IPS DF 6.9 (cell line): ENCODE data around the gene CC2D1B.

Experiments used
- DNase-seq: peaks from one replicate; pipeline ENCODE4 v3.0.0-alpha.2; 2013; ENCODE audit warnings: low read depth, low spot score
- H3K27ac ChIP-seq: one replicate; pipeline ENCODE4 v1.5.1; 2013; ENCODE audit warnings: low read length, control low read depth
- H3K27me3 ChIP-seq: 2 replicates; pipeline ENCODE4 v1.6.1; 2013; ENCODE audit warnings: mild to moderate bottlenecking, low read length; ENCODE audit not compliant: control insufficient read depth, insufficient read depth
- H3K36me3 ChIP-seq: 2 replicates; pipeline ENCODE4 v1.6.1; 2013; ENCODE audit warnings: low read length; ENCODE audit not compliant: control insufficient read depth, insufficient read depth
- H3K4me1 ChIP-seq: 2 replicates; pipeline ENCODE4 v1.6.1; 2013; ENCODE audit warnings: low read length; ENCODE audit not compliant: control insufficient read depth, insufficient read depth
- H3K4me3 ChIP-seq: 2 replicates; pipeline ENCODE4 v1.5.1; 2013; ENCODE audit warnings: mild to moderate bottlenecking, low read length
- H3K9me3 ChIP-seq: 2 replicates; pipeline ENCODE4 v1.6.1; 2013; ENCODE audit warnings: low read length, inconsistent platforms; ENCODE audit not compliant: control insufficient read depth, insufficient read depth
- WGBS: extraction: QIAGEN DNeasy Blood & Tissue Kit; methylation state at CpG from one replicate; pipeline ENCODE4 v1.1.7; 2013; ENCODE audit warnings: mixed read lengths, missing lambda C conversion rate; ENCODE audit not compliant: insufficient read length, insufficient coverage; 5-methylcytosine and 5-hydroxymethylcytosine counted together

Gene CC2D1B

DNA sequence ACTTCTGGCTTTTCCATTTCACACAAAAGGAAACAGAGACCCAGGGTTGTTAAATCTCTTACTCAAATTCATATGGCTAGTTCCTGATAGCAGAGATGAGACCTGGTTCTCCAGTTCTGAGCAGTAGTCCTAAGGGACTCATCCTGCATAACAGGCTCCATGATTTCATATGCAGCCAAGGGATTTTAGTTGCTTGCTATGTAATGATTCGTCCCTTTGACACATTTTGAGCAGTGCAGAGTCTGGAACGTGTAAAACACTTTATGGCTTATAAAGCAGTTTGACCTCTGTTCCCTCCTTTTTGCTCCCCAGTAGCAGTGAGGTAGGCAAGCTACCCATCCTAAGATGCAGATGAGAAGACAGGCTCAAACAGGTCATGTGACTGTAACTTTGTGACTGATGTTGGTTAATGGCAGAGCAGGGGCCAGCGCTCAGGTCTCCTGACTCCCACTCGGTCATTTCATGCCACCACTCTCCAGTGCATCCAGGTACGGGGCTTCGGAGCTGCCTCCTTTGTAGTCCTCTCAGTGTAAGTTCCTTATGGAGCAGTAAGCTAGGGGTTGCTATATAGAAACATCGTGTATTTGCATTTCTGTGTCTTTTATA, 24.2 kb downstream of the CC2D1B start:
- Histone ChIP-seq H3K9me3 (no peaks in the 10 kb centered on the region), H3K27me3 (no peaks in the 10 kb centered on the region), H3K36me3 (no peaks in the 10 kb centered on the region), H3K4me3 (no peak overlapping the region), H3K4me1 (no peaks in the 10 kb centered on the region), H3K27ac (no peak overlapping the region)
- no CpG with 5 or more reads among the region's 7 CpGs for WGBS
- no peak for DNase-seq

DNA sequence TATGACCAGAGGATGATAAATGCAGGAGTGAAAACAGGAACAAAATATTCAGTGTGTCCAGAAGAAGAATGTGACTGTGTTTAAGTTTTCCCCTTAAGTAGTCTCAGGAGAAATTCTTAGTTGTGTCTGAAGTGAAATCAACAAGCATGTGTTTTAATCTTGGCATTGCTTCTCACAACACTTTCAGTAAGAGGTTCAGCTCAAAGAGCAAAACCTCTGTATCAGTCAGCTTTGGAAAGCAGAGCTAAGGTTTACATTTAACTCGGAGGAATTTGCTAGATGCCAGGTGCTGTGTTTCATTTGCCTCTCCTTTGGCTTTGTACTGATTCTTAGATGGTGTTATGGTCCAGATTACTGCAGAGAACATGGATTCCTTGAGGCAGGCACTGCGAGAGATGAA, 28.6 kb downstream of the CC2D1B start:
- H3K36me3 ChIP-seq, result no peaks in the 10 kb centered on the region
- no CpG with 5 or more reads among the region's 2 CpGs for WGBS
- H3K4me1 ChIP-seq, result no peaks in the 10 kb centered on the region
- H3K9me3 ChIP-seq, result no peaks in the 10 kb centered on the region
- no peak overlapping the region for H3K27ac ChIP-seq
- no peak overlapping the region for H3K4me3 ChIP-seq
- no peak for DNase-seq
- no peaks in the 10 kb centered on the region for H3K27me3 ChIP-seq

- no peaks in the 10 kb centered on the region for H3K27me3 ChIP-seq
- H3K27ac ChIP-seq, result no peak overlapping the region
- no peaks in the 10 kb centered on the region for H3K4me1 ChIP-seq
- H3K4me3 ChIP-seq, result no peak overlapping the region
- no peaks in the 10 kb centered on the region for H3K9me3 ChIP-seq
- no CpG with 5 or more reads among the region's 3 CpGs for WGBS
- H3K36me3 ChIP-seq, result no peaks in the 10 kb centered on the region
- no peak for DNase-seq
Measured at GRCh38 chr1:52334906-52335528, 31.0 kb downstream of the CC2D1B start.

GRCh38 chr1:52332411-52332810, 33.6 kb downstream of the CC2D1B start:
- Histone ChIP-seq H3K27me3 (no peaks in the 10 kb centered on the region), H3K9me3 (no peaks in the 10 kb centered on the region), H3K27ac (no peak overlapping the region), H3K4me3 (no peak overlapping the region), H3K36me3 (no peaks in the 10 kb centered on the region), H3K4me1 (no peaks in the 10 kb centered on the region)
- no peak for DNase-seq
- no CpG with 5 or more reads among the region's 1 CpG for WGBS

- Histone ChIP-seq H3K4me1 (no peaks in the 10 kb centered on the region), H3K27ac (no peak overlapping the region), H3K27me3 (no peaks in the 10 kb centered on the region), H3K9me3 (no peaks in the 10 kb centered on the region), H3K36me3 (no peaks in the 10 kb centered on the region), H3K4me3 (no peak overlapping the region)
- WGBS, result no CpG with 5 or more reads among the region's 1 CpG
- DNase-seq, result no peak
Measured at GRCh38 chr1:52328615-52329014, 37.4 kb downstream of the CC2D1B start.

- H3K9me3 ChIP-seq, result no peaks in the 10 kb centered on the region
- H3K36me3 ChIP-seq, result no peaks in the 10 kb centered on the region
- no peak overlapping the region for H3K4me3 ChIP-seq
- no peaks in the 10 kb centered on the region for H3K27me3 ChIP-seq
- no peak for DNase-seq
- H3K27ac ChIP-seq, result no peak overlapping the region
- WGBS, result no CpG with 5 or more reads among the region's 5 CpGs
- H3K4me1 ChIP-seq, result no peaks in the 10 kb centered on the region
Measured at GRCh38 chr1:52325786-52326185, 40.2 kb downstream of the CC2D1B start.

DNA sequence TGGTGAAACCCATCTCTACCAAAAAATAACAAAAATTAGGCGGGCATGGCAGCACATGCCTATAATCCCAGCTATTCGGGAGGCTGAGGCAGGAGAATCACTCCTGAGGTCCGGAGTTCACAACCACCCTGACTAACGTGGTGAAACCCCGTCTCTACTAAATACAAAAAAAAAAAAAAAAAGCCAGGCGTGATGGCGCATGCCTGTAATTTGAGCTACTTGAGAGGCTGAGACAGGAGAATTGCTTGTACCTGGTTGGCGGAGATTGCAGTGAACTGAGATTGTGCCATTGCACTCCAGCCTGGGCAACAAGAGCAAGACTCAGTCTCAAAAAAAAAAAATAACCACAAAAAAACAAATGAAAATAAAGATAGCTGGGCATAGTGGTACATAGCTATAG, 42.3 kb downstream of the CC2D1B start:
- Histone ChIP-seq H3K4me1 (no peaks in the 10 kb centered on the region), H3K4me3 (no peak overlapping the region), H3K36me3 (no peaks in the 10 kb centered on the region), H3K27me3 (no peaks in the 10 kb centered on the region), H3K27ac (no peak overlapping the region), H3K9me3 (no peaks in the 10 kb centered on the region)
- WGBS, result no CpG with 5 or more reads among the region's 8 CpGs
- DNase-seq, result no peak

DNA sequence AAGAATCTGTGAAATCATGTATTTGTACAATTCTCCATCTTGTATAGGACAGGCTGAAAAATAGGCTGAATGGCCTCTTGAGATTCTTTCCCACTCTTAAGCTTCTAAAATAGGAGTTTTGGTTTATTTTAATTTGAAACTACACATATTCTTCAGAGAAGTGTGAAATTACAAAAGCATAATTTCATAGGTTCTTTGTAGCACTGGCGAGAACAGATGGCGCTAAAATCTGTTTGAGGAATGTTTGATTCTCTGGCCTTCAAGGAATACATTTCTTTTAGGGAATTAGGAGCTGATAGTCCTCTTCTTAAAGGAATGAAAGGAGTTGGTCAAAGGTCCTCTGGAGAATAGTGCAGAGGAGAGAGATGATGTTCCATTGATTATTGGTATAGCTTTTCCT, 44.9 kb downstream of the CC2D1B start:
- Histone ChIP-seq H3K27ac (no peak overlapping the region), H3K4me3 (no peak overlapping the region), H3K4me1 (no peaks in the 10 kb centered on the region), H3K27me3 (no peaks in the 10 kb centered on the region), H3K9me3 (no peaks in the 10 kb centered on the region), H3K36me3 (no peaks in the 10 kb centered on the region)
- WGBS, result no CpG with 5 or more reads among the region's 2 CpGs
- DNase-seq, result no peak

DNA sequence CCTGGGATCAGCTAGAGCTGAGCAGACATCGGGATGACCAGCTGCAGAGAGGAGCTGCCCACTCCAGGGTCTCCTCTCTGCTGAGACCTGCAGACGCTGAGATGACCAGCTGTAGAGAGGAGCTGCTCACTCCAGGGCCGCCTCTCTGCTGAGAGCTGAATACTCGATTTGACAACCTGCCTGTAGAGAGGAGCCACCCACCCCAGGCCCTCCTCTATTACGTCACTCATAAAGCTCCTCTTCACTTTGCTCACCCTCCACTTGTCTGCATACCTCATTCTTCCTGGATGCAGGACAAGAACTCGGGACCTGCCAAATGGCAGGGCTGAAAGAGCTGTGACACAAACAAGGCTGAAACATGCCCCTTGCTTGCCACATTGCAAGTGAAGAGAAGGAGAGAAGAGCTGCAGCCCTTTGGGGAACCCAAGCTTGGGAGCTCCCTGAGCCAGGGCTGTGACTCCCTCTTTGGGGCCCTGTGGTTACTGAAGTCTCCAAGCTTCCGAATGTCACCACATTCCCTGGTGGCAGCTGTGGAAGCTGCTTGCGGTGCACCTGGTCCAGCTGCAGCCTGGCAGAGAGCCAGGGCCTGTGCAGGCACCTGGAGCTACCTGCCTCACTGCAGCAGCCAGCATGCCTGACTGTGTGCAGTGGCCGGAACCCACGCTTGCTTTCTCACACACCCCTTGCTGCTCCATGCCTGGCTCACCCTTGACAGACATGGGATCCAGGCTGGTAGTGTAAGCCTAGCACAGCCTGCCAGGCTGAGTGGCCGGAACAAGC, 59.6 kb downstream of the CC2D1B start:
- WGBS, result no CpG with 5 or more reads among the region's 11 CpGs
- H3K9me3 ChIP-seq, result no peaks in the 10 kb centered on the region
- H3K27ac ChIP-seq, result no peak overlapping the region
- no peaks in the 10 kb centered on the region for H3K4me1 ChIP-seq
- no peaks in the 10 kb centered on the region for H3K27me3 ChIP-seq
- no peak overlapping the region for H3K4me3 ChIP-seq
- no peaks in the 10 kb centered on the region for H3K36me3 ChIP-seq
- DNase-seq, result no peak

GRCh38 chr1:52305417-52306226, 60.4 kb downstream of the CC2D1B start:
- Histone ChIP-seq H3K4me3 (no peak overlapping the region), H3K9me3 (no peaks in the 10 kb centered on the region), H3K4me1 (no peaks in the 10 kb centered on the region), H3K27me3 (no peaks in the 10 kb centered on the region), H3K27ac (no peak overlapping the region), H3K36me3 (no peaks in the 10 kb centered on the region)
- no peak for DNase-seq
- no CpG with 5 or more reads among the region's 13 CpGs for WGBS
